ENCODE results near the gene KRTAP19-1. TPM values are rescaled to one million over a fixed set of nuclear protein-coding genes. Genes with fewer than 3 reads are reported as not detected.

The KRTAP19-1 gene
- not detected in 2 replicates for total RNA-seq

DNA sequence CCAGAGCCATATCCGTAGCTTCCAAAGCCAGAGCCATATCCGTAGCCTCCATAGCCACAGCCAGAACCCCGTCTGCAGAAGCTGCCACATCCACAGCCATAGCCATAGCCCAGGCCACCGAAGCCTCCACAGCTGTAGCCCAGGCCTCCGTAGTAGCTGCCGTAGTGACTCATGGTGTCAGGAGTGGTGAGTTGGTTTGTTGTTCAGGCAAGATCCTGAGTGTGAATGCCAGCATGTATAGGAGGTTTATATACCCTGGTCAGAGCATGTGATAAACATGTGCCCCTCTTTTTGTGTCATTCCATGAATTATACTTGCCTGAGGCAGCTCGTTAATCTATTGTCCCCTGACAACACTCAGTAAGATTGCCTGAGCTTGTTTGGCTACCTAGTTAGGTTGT, at the start of gene KRTAP19-1:
KRTAP19-1 (minus strand) TSS at position 223 of the 400 bp plus-strand sequence; CDS start at position 173, 50 bp downstream.

DNA sequence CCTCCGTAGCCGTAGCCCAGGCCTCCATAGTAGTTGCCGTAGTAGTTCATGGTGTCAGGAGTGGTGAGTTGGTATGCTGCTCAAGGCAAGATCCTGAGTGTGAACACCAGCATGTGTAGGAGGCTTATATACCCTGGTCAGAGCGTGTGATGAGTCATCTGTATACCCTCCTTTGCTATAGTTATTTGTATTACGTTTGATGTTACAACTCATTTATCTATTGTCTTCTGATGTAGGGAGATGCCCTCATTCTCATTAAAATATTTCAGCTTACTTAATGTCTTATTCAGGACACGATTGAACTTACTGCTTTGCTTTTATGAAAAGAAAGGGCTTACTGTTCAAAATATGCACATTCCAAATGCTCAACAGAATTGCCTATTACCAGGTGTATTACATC, 21.9 kb upstream of the KRTAP19-1 start, which contains the start of gene KRTAP19-5:
KRTAP19-5 (minus strand) TSS at position 101 of the 400 bp plus-strand sequence; CDS start at position 50, 51 bp downstream.

DNA sequence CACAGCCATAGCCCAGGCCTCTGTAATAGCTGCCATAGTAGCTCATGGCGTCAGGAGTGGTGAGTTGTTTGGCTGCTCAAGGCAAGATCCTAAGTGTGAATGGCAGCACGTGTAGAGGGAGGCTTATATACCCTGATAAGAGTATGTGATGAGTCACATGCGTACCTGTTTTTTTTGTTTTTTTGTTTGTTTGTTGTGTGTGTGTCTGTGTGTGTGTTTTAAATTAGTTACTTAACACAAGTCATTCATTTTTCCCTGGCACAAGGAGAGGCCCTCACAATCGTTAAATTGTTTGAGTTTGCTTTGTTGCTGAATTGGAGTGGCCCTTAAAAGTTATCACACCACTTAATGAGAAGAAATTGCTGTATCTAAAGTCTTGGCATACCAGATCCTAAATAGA, 16.9 kb upstream of the KRTAP19-1 start, which contains the start of gene KRTAP19-4:
KRTAP19-4 (minus strand) TSS at position 101 of the 400 bp plus-strand sequence; CDS start at position 46, 55 bp downstream.

GRCh38 chr21:30491963-30492428, 11.8 kb upstream of the KRTAP19-1 start, which contains the start of gene KRTAP19-3:
Gene KRTAP19-3 (minus strand): TSS chr21:30492013. CDS start chr21:30491957, 56 bp downstream.

GRCh38 chr21:30487336-30487735, 7.2 kb upstream of the KRTAP19-1 start, which contains the start of gene KRTAP19-2:
Gene KRTAP19-2 (minus strand): TSS chr21:30487436. CDS start chr21:30487348, 88 bp downstream.

GRCh38 chr21:30439975-30440374, 40.2 kb downstream of the KRTAP19-1 start, which contains the start of gene KRTAP15-1:
Gene KRTAP15-1 (plus strand): TSS chr21:30440275. CDS start chr21:30440328, 53 bp downstream.

GRCh38 chr21:30430170-30430655, 50.0 kb downstream of the KRTAP19-1 start, which contains the start of gene KRTAP13-4:
Gene KRTAP13-4 (plus strand): TSS chr21:30430220. CDS start chr21:30430276, 56 bp downstream.

Small RNAs within 50 kb of the gene (small RNA-seq; reads per million reads assigned to genes)
- not detected for gene AP000567.1 (ENCODE audit: low replicate concordance)
- not detected for gene KRTAP19-10P (ENCODE audit: low replicate concordance)
- not detected for gene KRTAP19-9P (ENCODE audit: low replicate concordance)

Other genes with a start within 250 kb of the KRTAP19-1 start
- not detected in 2 replicates for gene KRTAP24-1, start 197.4 kb downstream of the KRTAP19-1 start, total RNA-seq
- gene KRTAP25-1, start 190.9 kb downstream of the KRTAP19-1 start, total RNA-seq = not detected in 2 replicates
- gene KRTAP26-1, start 160.1 kb downstream of the KRTAP19-1 start, total RNA-seq = not detected in 2 replicates
- not detected in 2 replicates for gene KRTAP27-1, start 142.7 kb downstream of the KRTAP19-1 start, total RNA-seq
- not detected in 2 replicates for gene KRTAP23-1, start 131.8 kb downstream of the KRTAP19-1 start, total RNA-seq
- not detected in 2 replicates for gene KRTAP13-2, start 108.1 kb downstream of the KRTAP19-1 start, total RNA-seq
- not detected in 2 replicates for gene KRTAP13-1, start 84.3 kb downstream of the KRTAP19-1 start, total RNA-seq
- gene KRTAP13-3, start 54.4 kb downstream of the KRTAP19-1 start, total RNA-seq = not detected in 2 replicates
- gene KRTAP13-4, start 50.1 kb downstream of the KRTAP19-1 start, total RNA-seq = not detected in 2 replicates
- gene KRTAP15-1, start 40.1 kb downstream of the KRTAP19-1 start, total RNA-seq = not detected in 2 replicates
- gene KRTAP19-2, start 7.1 kb upstream of the KRTAP19-1 start, total RNA-seq = not detected in 2 replicates
- not detected in 2 replicates for gene KRTAP19-3, start 11.6 kb upstream of the KRTAP19-1 start, total RNA-seq
- gene KRTAP19-4, start 16.8 kb upstream of the KRTAP19-1 start, total RNA-seq = not detected in 2 replicates
- gene KRTAP19-5, start 21.8 kb upstream of the KRTAP19-1 start, total RNA-seq = not detected in 2 replicates
- gene KRTAP19-6, start 61.5 kb upstream of the KRTAP19-1 start, total RNA-seq = not detected in 2 replicates
- not detected in 2 replicates for gene KRTAP19-7, start 80.9 kb upstream of the KRTAP19-1 start, total RNA-seq
- not detected in 2 replicates for gene KRTAP22-2, start 110.0 kb upstream of the KRTAP19-1 start, total RNA-seq
- gene KRTAP6-3, start 112.1 kb upstream of the KRTAP19-1 start, total RNA-seq = not detected in 2 replicates
- not detected in 2 replicates for gene KRTAP6-2, start 118.5 kb upstream of the KRTAP19-1 start, total RNA-seq
- not detected in 2 replicates for gene KRTAP22-1, start 120.7 kb upstream of the KRTAP19-1 start, total RNA-seq
- gene KRTAP6-1, start 133.6 kb upstream of the KRTAP19-1 start, total RNA-seq = not detected in 2 replicates
- gene KRTAP20-1, start 136.1 kb upstream of the KRTAP19-1 start, total RNA-seq = not detected in 2 replicates
- not detected in 2 replicates for gene KRTAP20-4, start 140.3 kb upstream of the KRTAP19-1 start, total RNA-seq
- not detected in 2 replicates for gene KRTAP20-2, start 154.8 kb upstream of the KRTAP19-1 start, total RNA-seq
- gene KRTAP20-3, start 162.5 kb upstream of the KRTAP19-1 start, total RNA-seq = not detected in 2 replicates
- not detected in 2 replicates for gene KRTAP21-3, start 238.4 kb upstream of the KRTAP19-1 start, total RNA-seq